CD4-positive, alpha-beta T cell treated with Interleukin-1 beta for 1 hour (primary cell): ENCODE results near the gene LRRC46.

ENCODE experiments used
- DNase-seq, 2 donors: peaks; one replicate each; pipeline ENCODE4 v3.0.0-alpha.2; 2020 to 2022

The LRRC46 gene

DNA sequence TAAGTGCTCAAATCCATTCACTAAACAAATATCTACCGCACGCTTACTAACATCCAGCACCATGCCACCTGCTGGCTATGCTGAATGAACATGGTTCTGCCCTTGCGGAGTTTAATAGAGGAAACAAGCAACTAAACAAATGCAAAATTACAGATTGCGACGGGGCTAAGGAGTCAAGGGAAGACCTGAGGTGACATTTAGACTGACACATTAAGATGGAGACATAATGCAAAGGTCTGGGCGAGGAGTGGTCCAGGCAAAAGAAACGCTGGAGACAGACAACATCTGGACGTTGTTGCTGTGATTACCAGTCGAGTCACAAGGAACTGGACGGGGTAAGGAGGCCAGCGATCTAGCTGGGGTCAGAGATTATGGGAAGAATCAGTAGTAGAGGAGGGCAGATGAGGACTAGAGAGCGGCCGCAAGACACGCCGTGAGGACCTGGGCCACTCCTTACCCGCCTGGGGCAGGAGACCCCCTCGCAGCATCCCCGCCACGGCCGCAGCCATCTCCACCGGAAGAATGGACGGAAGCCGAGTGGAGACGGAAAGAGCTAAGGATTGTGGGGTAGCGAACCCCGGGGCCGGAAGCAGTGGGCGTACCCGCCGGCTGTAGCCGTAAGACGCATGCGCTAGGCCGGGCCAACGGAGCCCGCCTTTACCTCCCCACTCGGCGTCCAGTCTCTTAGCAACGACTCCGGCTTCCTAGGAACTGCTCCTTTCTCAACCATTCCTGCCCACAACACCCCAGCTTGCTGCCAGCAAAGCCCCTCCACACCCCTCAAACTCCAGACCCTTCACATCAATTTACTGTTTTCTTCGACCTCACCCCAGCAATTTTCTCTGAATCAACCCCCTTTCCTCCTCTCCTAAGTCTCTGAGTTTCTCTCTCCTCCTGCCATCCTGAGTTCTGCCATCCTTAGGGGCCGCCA lies at the start of gene LRRC46, which contains the start of gene MRPL10:
LRRC46 (plus strand) TSS at position 668 of the 931 bp plus-strand sequence. CDS start 320 bp downstream, outside the sequence.
MRPL10 (minus strand) TSS at position 539 of the 931 bp plus-strand sequence; CDS start at position 509, 30 bp downstream.
- peak; percentile 92 for DNase-seq

DNA sequence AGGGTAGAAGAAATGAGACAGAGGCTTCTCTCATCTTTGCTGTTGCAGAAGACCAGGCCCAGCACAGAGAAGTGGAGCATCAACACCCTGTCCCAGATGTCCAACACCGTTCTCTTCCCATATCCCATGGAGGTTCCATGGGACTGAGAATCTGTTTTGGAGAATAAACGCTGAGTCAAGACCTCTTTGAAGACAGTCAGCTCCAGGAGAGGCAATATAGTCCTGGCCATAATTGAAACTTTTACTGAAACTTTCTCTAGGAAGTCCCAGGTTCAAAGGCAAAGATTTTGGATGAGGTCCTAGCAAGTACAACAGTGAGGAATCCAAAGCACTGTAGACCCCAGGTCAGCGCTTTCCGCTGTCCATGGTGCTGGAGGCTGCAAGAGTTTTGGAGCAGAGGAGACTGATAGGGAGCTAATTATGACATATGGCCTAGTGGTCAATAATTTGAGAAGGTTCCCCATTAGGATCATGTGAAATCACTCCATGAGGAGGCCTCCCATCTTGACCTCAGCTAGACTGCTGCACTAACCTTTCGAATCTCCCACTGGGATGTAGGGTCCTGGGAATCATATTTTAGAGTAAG lies 45.8 kb upstream of the LRRC46 start:
- no peak for DNase-seq

DNA sequence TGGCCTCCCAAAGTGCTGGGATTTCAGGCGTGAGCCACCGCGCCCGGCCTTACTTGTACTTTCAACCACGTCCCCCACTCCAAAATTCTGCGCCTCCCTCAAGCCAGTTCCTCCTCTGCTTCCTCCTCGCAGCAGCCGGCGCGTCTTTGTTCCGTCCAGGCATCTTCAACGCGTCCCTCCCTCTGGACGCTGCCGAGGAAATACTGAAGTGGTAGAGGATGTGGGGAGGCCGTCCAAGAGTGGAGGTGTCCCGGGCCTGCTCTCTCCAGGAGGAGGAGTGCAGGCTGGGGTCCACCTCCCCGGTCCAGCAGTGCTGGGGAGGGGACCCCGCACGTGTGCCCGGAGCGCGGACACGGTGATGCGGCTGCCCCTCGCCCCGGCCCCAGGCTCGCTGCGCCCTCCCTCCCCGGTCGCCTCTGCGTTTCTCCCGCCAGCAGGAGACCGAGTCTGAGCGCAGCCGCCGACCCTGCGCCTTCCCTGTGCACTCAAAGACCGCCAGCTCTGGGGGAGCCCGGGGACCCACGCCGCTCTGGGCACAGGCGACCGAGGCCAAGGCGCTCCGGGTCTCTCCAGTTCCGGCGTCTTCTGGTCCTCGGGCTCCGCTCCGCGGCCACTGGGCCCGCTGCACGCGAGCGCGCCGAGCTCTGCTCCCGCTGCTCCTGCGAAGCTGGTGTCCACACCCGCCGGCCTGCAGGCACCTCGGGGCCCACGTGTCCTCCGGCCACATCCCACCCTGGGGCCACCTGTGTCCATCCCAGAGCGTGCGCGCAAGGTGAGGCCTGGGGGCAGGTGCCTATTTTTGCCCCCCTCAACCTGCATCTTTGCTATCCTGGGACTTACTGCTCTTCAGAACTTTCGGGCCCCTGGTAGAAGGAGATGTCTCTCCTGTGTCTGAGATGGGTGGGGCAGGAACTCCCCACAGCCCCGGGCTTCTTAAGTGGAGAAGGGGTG lies 41.6 kb upstream of the LRRC46 start:
- DNase-seq, result peak; percentile 54 to 57

DNA sequence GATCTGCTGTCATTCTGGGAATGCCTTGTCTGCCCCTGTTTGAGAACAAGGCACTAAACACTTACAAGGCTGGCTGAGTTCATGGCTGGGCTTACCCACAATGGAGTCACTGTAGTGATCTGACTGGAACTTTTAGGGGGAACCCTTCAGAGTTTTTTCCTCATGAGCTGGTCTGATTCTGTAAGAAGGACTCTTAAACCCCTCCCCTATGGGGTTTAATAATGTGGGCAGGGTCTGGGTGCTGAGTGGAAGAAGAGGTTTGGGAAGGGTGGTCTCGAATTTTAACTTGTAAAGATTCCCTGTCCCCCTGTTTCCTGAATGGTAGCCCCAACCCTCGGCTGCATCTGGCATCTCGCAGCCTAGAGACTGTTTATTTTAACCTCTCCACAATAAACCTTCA lies 40.4 kb upstream of the LRRC46 start:
- DNase-seq, result no peak

DNA sequence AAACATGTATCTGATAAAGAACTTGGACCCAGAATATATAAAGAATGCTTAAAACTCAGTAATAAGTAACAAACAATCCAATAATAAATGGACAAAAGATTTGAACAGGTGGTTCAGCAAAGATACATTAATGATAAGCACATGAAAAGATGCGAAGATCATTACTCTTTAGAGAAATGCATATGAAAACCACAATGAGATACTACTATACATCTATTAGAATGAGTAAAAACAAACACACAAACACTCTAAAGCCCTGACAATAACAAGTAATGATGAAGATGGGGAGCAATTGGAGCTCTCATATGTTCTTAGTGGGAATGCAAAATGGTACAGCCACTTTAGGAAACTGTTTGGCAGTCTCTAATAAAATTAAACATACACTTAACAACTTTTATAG lies 39.0 kb upstream of the LRRC46 start:
- no peak for DNase-seq

GRCh38 chr17:47792979-47793378 lies 38.5 kb upstream of the LRRC46 start:
- no peak for DNase-seq

DNA sequence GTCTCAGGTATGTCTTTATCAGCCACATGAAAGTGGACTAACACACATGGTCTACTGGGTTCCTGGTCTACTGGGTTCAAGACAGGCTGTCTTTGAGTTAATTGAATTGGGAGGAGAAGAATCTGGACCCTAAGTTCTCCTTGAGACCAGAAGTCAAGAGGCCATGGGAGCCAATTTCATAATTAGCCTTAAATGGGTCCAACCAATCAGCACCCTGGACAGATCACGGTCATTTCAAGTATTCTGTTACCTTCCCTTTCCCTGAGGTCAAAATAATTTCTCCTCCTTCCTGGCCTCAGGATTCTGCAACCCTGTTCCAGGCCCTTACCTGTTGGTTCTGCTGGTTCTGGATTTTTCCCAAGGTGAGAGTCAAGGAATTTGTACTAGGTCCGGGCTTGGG lies 33.7 kb upstream of the LRRC46 start:
- no peak for DNase-seq

DNA sequence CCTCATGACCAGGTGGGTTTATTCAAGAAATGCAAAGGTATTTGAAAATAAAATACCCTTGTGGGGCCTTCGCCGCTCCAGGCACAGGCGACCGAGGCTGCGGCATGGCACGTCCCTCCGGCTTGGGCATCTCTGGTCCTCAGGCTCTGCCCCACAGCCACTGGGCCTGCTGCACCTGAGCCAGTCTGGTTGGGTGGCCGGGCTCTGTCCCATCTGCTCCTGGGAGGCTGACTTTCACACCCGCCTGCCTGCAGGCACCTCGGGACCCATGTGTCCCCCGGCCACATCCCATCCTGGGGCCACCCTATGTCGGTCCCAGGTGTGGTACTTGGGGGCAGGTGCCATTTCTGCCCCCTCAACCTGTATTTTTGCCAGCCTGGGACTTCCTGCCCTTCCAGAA lies 30.8 kb upstream of the LRRC46 start:
- no peak for DNase-seq

DNA sequence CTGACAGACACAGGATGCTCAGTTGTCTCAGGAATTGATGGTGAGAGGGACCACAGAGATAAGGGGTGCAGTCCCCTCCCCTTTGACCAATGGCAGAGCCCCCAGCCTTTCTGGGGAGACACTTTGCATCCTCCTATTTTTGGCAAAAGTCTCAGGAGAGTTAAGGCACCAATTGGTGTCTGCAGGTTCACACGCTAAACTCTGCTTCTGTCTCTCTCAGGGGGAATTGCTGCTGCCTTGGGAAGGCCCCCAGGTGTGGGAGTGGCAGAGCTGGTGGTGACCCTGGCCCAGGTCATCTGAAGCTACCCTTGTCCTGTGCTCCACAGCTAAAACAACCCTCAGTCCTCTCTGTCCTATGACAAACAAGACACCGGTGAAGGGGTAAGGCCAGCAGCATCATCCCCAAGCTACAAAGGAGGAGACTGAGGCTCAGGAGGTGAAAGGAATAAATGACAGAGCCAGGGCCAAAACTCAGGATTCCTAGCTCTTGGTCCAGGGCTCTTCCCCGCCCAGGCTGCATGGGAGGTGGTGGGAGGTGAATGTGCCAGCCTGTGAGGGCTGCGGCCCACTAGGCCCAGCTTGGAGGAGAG lies 30.2 kb upstream of the LRRC46 start:
- no peak for DNase-seq

- DNase-seq, result no peak
Measured at GRCh38 chr17:47801906-47802305, 29.6 kb upstream of the LRRC46 start.

GRCh38 chr17:47802341-47803022 lies 29.0 kb upstream of the LRRC46 start:
- DNase-seq, result peak; percentile 60 to 64

DNA sequence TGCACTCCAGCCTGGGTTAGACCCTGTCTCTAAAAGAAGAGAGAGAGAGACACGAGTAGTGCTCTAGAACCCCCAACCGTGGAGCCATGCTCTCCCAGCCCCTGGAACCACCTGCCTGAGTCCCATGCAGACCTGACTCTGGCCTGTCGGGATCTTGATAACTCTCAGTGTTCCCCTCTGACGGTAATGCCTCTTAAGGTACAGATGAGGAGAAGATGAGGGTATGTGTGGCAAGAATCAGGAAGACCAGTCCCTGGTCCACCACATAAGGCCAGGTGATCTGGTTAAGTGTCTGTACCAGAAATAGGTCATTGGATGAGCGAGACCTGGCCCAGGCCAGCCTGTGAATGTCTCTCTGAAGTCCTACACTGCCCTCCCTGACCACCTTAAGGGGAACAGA lies 28.3 kb upstream of the LRRC46 start:
- DNase-seq, result no peak

DNA sequence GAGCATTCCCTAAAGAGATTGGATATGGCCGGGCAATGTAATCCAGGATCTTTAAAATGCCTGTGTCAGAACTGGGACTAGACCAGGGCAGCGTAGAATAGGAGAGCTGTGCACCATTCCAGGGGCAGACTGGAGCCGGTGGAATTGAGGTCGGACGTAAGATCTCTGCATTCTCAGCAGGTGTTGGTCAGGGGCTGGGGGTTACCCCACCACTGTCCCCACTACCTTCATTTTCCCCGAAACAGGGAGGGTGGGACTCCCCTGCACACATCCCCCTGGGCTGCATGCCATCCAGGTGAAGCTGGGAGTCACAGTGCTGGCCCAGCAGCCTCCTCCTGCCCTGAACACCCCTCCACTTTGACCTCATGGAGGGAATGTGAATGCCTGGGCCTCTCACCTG lies 27.7 kb upstream of the LRRC46 start:
- DNase-seq, result no peak

DNA sequence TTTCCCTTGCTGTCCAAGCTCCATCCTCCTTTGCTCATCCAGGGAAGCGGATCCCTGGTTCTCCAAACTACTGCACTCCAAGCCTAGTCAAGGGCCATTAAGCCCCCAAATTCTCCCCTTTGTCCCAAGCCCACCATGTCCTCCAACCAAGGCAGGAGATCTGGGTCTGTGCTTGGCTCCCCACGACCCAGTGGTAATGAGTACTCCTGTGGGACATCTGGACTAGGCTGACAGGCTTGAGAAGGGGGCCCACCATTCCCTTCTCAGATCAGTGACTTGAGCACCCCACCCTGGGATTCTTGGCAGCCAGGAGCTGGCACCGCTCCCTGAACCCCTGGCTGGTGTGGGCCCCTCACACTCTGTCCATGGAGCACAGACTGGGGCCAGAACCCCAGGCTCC lies 27.0 kb upstream of the LRRC46 start:
- no peak for DNase-seq

- no peak for DNase-seq
Measured at GRCh38 chr17:47806026-47806912, 25.2 kb upstream of the LRRC46 start.

GRCh38 chr17:47806913-47807255 lies 24.6 kb upstream of the LRRC46 start:
- no peak for DNase-seq

- DNase-seq, result no peak
Measured at GRCh38 chr17:47807421-47807820, 24.0 kb upstream of the LRRC46 start.

- DNase-seq, result no peak
Measured at GRCh38 chr17:47808036-47808829, 23.2 kb upstream of the LRRC46 start.

DNA sequence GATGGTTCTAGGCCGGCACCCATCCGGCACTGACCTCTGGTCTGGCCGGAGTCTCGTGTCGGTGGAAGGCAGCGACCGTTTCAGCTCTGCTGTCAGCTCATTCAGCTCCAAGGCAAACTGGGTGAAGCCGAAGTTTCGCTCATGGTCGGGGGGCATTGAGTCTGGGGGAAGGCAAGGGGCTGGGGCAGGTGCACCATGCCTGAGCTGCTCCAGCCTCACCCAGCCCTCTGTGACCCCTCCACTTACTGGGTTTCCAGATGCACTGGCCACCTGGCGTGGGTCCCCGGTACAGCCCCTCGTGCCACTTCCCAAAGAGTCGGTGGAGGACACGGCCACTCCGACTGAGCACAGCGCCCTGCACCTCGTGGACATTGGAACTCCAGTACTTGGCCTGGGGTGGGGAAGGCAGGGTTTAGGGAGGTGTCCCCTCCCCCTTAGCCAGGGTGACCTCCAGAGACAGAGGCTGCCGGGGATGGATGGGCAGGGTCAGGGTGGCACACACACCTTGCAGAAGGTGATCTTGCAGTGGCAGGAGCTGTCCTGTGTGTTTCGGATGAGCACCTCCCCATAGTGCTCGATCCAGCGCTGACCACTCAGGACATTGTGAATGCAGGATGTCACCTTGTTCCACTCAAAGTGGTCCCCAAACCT lies 22.5 kb upstream of the LRRC46 start:
- DNase-seq, result no peak
